GM18951 (cell line): ENCODE data around the gene IFNA2.

Source experiments
- POLR2A ChIP-seq: IDR thresholded peaks from 4 replicates; pipeline ENCODE4 v1.6.1; 2011; ENCODE audit warnings: mild to moderate bottlenecking; ENCODE audit not compliant: insufficient read length, insufficient read depth; ENCODE audit errors: extremely low read depth
- in situ Hi-C: fragments of 300-500 bp; cut with MboI; formaldehyde crosslinking; loops from one replicate; pipeline ENCODE4 v1.12.0; 2022; ENCODE audit warnings: low sequenced_read_pairs, mixed read lengths, inconsistent platforms; ENCODE audit not compliant: unreplicated experiment

Gene IFNA2

DNA sequence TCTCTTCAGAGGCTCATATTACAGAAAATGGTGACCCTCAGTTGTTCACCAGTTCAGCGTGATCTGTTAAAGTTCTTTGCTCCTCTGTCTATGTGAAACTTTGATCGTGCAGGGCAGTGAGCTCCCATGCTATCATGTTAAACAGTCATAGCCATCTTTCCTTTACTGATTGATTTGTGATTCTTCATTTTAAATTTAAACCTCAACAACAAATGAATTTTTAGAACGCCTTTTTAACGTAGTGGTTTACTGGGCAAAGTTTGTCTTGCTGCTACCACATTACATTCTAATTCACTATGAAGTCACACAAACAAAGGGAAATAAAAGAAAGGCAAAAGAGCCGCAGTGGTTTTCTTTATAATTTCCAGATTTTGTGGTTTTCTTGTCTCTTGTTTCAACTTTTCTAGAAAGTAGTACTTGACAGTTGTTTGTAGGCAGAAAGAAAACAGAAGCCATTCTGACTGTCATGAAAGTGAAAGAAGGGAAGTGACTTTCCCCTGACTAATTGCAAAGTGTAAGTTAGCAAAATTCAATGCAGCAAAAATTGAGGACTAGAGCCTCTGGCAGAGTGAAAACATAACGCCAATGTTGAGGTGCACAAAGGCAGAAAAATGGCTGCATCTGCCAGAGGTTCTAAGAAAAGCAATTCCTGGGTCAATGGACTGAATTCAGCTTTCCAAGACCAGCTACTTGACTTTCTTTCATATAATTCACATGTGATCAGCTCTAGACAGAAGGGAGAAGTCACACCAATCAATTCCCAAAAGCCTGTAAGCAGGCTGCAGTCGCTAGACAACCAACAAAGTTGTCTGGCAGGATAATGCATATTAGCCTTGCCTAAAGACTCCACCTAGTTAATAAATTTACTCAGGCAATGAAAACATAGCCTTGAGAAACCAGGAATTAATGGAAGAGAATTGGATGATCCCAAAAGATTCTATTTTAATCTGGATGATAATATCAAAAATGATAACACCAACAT lies 27.4 kb downstream of the IFNA2 start:
- in situ Hi-C loops: no loop called here
- no peak for TF ChIP-seq POLR2A

DNA sequence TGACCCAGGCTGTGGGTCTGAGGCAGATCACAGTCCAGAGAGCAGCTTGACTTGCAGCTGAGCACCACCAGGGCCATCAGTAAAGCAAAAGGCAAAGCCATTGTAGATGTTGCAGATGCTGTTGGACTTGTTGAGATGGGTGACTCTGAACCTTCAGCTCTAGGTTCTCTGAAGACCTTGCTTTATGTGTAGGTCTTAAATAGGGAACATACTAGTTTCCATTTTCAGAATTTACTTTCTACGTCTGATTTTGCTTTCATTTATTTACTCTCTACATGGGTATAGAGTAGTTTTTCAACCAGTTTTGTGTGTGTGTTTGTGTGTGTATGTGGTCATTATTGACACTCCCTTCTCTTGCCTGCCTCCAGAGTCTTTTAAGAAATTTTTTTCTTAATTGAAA lies 34.4 kb downstream of the IFNA2 start, which contains the start of gene IFNA6:
Gene IFNA6, minus strand, starts transcription at position 101 of the 400 bp plus-strand sequence. Its CDS starts 0 bp downstream, at position 101.
- no peak for TF ChIP-seq POLR2A
- in situ Hi-C loops: no loop called here

DNA sequence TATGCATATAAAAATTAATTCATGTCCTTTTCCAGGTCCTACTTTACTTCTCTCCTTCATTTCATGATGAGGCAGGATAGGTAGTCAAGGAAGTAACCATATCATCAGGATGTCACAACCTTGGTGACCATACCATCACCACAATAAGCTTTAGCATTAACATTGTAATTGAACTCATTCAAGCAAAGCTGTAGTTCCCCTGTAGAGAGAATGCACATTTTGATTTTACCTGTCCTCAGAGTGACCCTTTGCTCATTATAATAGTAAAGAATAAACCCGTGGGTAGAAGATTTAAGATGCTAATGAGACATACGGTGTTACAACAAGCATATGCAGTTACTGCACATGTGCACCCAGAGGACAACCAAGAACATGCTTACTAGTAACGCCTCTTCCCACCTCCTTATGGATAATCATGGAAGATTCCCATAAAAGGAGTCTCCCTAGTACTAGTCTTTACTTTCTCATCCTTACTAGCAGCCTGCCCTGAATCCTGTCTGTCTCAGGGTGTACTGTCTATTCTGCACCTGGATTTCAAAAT lies 36.7 kb downstream of the IFNA2 start:
- in situ Hi-C loops: no loop called here
- no peak for TF ChIP-seq POLR2A

DNA sequence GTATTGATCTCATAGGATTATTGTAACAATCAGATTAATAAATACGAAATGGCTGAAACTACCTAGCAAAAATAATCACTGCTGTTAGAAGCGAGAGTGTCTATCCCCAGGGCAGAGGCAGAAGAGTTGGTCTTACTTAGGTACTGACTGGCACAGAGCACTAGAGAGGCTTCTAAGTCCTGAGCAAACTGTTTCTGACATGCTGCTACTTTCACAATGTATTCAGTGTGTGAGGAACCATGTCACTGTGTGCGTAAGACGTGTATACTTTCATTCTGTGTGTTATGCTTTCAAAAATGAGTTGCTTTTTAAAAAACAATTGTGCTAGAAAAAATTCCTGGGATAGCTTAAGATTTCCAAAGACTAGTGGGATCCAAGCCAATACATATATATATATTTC lies 44.5 kb downstream of the IFNA2 start:
- in situ Hi-C loops: no loop called here
- no peak for TF ChIP-seq POLR2A

DNA sequence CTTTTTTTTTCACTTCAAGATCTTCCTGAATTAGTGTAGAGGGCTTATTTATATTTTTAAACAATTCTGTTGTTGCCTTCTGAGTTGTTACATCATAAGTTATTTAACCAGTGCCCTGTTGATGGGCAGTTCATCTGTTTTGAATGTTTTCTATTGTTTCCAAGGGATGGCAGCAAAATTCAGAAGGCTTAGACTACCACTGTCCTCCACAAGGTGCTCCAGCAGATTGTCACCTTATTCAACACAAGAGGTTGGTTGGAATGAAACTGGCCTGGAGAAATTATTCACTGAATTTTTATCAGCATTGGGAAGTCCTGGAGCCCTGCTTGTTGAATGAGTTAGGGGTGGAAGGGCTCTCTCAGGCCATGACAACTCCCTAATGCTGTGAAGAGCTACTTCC lies 48.7 kb downstream of the IFNA2 start:
- no peak for TF ChIP-seq POLR2A
- in situ Hi-C loops: no loop called here

DNA sequence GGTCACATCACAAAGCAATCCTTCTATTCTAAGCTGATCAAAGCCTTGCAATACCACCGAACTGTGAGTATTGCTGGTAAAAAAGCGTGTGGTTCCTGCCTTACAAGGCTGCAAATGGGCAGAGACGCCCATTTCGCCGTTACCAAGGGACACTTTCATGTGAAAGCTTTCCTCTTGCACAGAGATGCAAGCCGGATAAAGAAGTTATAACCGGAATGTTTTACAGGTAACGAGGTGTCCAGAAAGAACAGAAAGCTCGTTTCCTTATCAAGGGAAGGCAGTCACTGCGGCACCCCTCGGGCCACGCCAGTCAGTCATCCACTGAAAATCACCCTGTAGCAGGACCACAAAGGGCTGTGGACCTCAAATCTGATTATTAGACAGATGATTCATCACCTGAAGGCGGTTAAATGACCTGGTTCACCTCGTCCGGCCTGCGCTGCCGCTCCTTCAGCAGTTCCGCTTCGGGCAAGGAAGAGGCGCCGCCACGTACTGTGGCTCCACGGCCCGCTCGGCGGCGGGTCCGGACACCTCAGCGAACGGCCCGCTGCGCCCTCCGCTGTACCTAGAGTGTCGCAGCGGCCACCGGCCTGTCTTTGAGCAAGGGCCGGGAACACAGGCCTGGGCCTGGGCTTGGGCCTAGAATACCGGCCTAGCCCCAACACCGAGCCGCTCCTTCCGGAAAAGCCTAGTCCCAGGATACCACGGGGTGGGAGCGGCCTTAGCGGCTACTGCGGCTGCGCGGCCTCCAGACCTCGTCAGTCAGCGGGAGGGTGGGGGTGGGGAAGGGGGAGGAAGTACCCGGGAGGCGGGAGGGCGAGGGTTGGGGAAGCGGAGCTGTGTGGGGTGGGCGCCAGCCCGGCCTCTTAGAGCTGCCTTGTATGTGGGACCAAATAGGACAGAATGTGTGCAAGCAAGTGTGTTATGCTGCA lies 50.2 kb downstream of the IFNA2 start, which contains the start of gene KLHL9:
Gene KLHL9, minus strand, starts transcription at position 704 of the 932 bp plus-strand sequence. Its CDS starts 545 bp downstream, at position 159.
- in situ Hi-C loops: loop anchor here (5.0 kb wide), 1 partner anchor 62 kb away; no protein-coding TSS in a partner anchor
- TF ChIP-seq POLR2A: peak; percentile 81
